Heart left ventricle (tissue), 16 donors: ENCODE results near the gene MSX2. TPM values are rescaled to one million over a fixed set of nuclear protein-coding genes. Genes with fewer than 3 reads are reported as not detected.

Experiments used
- ATAC-seq, 4 donors: fragments of 200-7000 bp; cut with Tn5 transposase; one replicate each; pipeline ENCODE4 v1.9.1; 2020 to 2022; ENCODE audit warnings: moderate library complexity in 4 of 4, mild to moderate bottlenecking in 3 of 4, moderate number of reproducible peaks in 1 of 4
- DNase-seq, 5 donors: peaks; one replicate each; pipeline ENCODE4 v3.0.0-alpha.2; 2020
- H3K27ac ChIP-seq, 12 donors: fragments of 200-600 bp; sonication (generic) in 4 of 12; one replicate each; pipeline versions ENCODE4 v1.5.0 to v1.8.0; 2016 to 2022; ENCODE audit warnings: mild to moderate bottlenecking in 2 of 12
- H3K27me3 ChIP-seq, 9 donors: fragments of 200-600 bp; sonication (generic) in 2 of 9; one replicate each; pipeline versions ENCODE4 v1.5.1 to v1.8.0; 2016 to 2022; ENCODE audit warnings: mild to moderate bottlenecking in 3 of 9
- H3K36me3 ChIP-seq, 9 donors: fragments of 200-600 bp; sonication (generic) in 2 of 9; one replicate each; pipeline versions ENCODE4 v1.5.0 to v1.8.0; 2018 to 2022; ENCODE audit warnings: mild to moderate bottlenecking in 2 of 9
- H3K4me1 ChIP-seq, 12 donors: fragments of 200-600 bp; sonication (generic) in 4 of 12; one replicate each; pipeline versions ENCODE4 v1.5.0 to v1.8.0; 2016 to 2022; ENCODE audit warnings: mild to moderate bottlenecking in 3 of 12
- H3K4me3 ChIP-seq, 12 donors: fragments of 200-600 bp; sonication (generic) in 4 of 12; one replicate each; pipeline versions ENCODE4 v1.5.0 to v1.8.0; 2017 to 2022; ENCODE audit warnings: mild to moderate bottlenecking in 9 of 12, moderate library complexity in 4 of 12
- H3K9me3 ChIP-seq, 12 donors: fragments of 200-600 bp; sonication (generic) in 4 of 12; one replicate each; pipeline versions ENCODE4 v1.5.0 to v1.8.0; 2016 to 2022; ENCODE audit warnings: mild to moderate bottlenecking in 1 of 12
- CTCF ChIP-seq, 12 donors: fragments of 200-600 bp; sonication (generic) in 4 of 12; IDR thresholded peaks; one replicate each; pipeline versions ENCODE4 v1.5.0 to v1.8.0; 2018 to 2022; ENCODE audit warnings: antibody characterized with exemption in 12 of 12, mild to moderate bottlenecking in 5 of 12
- POLR2A ChIP-seq, 2 donors: fragments of 450-650 bp; IDR thresholded peaks; one replicate each; pipeline ENCODE4 v1.6.1; 2017; ENCODE audit warnings: antibody characterized with exemption in 2 of 2, mild to moderate bottlenecking in 2 of 2, moderate library complexity in 2 of 2
- WGBS, 4 donors: extraction: QIAGEN DNeasy Blood & Tissue Kit in 2 of 4; methylation state at CpG; one replicate each; pipeline versions ENCODE4 v1.1.5 to v1.1.7; 2013 to 2018; 5-methylcytosine and 5-hydroxymethylcytosine counted together
- intact Hi-C, 10 donors: fragments of 100-400 bp; cut with DNase I; formaldehyde crosslinking; loops; one replicate each; pipeline versions ENCODE4 v1.11.1 to v1.14.2; 2022
- polyA plus RNA-seq, 2 donors: library from polyadenylated mRNA; stranded (reverse); fragments of 200-250 nt; gene quantifications; one replicate each; pipeline ENCODE4 v1.2.3, GENCODE V29; 2013
- total RNA-seq, 9 donors: library from RNA; depleted of rRNA in 2 of 9; stranded (reverse); fragments of >200 nt in 2 of 9; fragmentation: NEBNext Ultra II Directional in 3 of 9; extraction: Animal tissue kit (Norgen Biotek cat#: 25700) in 3 of 9; gene quantifications; one replicate each; pipeline versions ENCODE4 v1.1.0 to v1.2.4, GENCODE V29; 2016 to 2023
- donor health status: ischemic (EF 13 %, LVEDD 7.1; RV severe dilation, severe dysfunction).
- donor health status: healthy with polysubstance abuse.
- donor health status: DM: no; HTN: yes; CAD: no.
- donor health status: DM: no; HTN: no; CAD: no.
- donor health status: ischemic (EF 25% LVEDD 6.9; RV normal size, moderate dysfunction).
- donor health status: ischemic (EF 25% LVEDD 5.7; RV mildly dilated, moderate dysfunction).
- donor health status: healthy.
- donor health status: DM: yes; HTN: yes; CAD: no.
- donor health status: ischemic (EF 35%, LVEDD 5.7; RV mildly dilated, moderate dysfunction).
- donor health status: nonischemic (EF 11% LVEDD 7.7; RV severe dilation, severe dysfunction).
- donor health status: DM: yes; HTN: yes; CAD: no.
- donor health status: PGD.
- donor health status: ischemic (EF 29% LVEDD 5.4; RV normal size, mild dysfunction).
- donor health status: nonischemic (EF 23%, LVEDD 6.1; RV moderate dilation, normal function).

Gene MSX2
- total and polyA plus RNA-seq, 11 donors, result 0.73 to 5.3 (median 1.6) TPM

- Histone ChIP-seq H3K27ac (no peak overlapping the region), H3K4me1 (no peaks in the 10 kb centered on the region), H3K4me3 (no peak overlapping the region), H3K9me3 (no peaks in the 10 kb centered on the region), H3K27me3 (peaks cover 0 to 72% (median 7%) of the 10 kb centered on the region in 9 donors), H3K36me3 (no peaks in the 10 kb centered on the region)
- TF ChIP-seq CTCF (IDR thresholded peaks at IDR 0.05), result no peak
- DNase-seq, result no peak
- intact Hi-C loops, result no loop called here
- WGBS, 4 donors, result 62 to 70% (median 66%) methylated on average over 20 of the region's 20 CpGs
- no peak for ATAC-seq
Measured at GRCh38 chr5:174708476-174709207, 15.7 kb upstream of the MSX2 start.

GRCh38 chr5:174714751-174715150, 9.6 kb upstream of the MSX2 start:
- TF ChIP-seq CTCF (IDR thresholded peaks at IDR 0.05) (no peak), POLR2A (IDR thresholded peaks at IDR 0.05) (no peak)
- no peak overlapping the region for H3K4me3 ChIP-seq
- intact Hi-C loops, result no loop called here
- ATAC-seq (no peak), DNase-seq (no peak)
- no peak overlapping the region for H3K27ac ChIP-seq
- no peaks in the 10 kb centered on the region for H3K9me3 ChIP-seq
- no peaks in the 10 kb centered on the region for H3K4me1 ChIP-seq
- H3K36me3 ChIP-seq, result no peaks in the 10 kb centered on the region
- H3K27me3 ChIP-seq, result peaks cover 8 to 93% (median 33%) of the 10 kb centered on the region in 9 donors

GRCh38 chr5:174715804-174716203, 8.6 kb upstream of the MSX2 start:
- Histone ChIP-seq H3K36me3 (no peaks in the 10 kb centered on the region), H3K27me3 (peaks cover 16 to 93% (median 43%) of the 10 kb centered on the region in 9 donors), H3K4me1 (peaks cover 0 to 6% (median 0%) of the 10 kb centered on the region in 12 donors), H3K27ac (no peak overlapping the region), H3K9me3 (no peaks in the 10 kb centered on the region), H3K4me3 (no peak overlapping the region)
- DNase-seq, result no peak
- no peak for TF ChIP-seq POLR2A (IDR thresholded peaks at IDR 0.05)
- TF ChIP-seq CTCF (IDR thresholded peaks at IDR 0.05), result no peak
- intact Hi-C loops, result no loop called here
- no peak for ATAC-seq
- 57 to 70% (median 65%) methylated on average over 3 of the region's 3 CpGs for WGBS, 4 donors

GRCh38 chr5:174717826-174718455, 6.4 kb upstream of the MSX2 start:
- TF ChIP-seq CTCF (IDR thresholded peaks at IDR 0.05), result no peak
- TF ChIP-seq POLR2A (IDR thresholded peaks at IDR 0.05), result no peak
- no peak for ATAC-seq
- H3K9me3 ChIP-seq, result no peaks in the 10 kb centered on the region
- no peak overlapping the region for H3K27ac ChIP-seq
- WGBS, 4 donors, result 17 to 28% (median 22%) methylated on average over 5 of the region's 5 CpGs
- DNase-seq, result no peak
- H3K4me3 ChIP-seq, result no peak overlapping the region
- intact Hi-C loops, result no loop called here
- H3K36me3 ChIP-seq, result no peaks in the 10 kb centered on the region
- peaks cover 29 to 97% (median 64%) of the 10 kb centered on the region in 9 donors for H3K27me3 ChIP-seq
- H3K4me1 ChIP-seq, result peaks cover 0 to 14% (median 1%) of the 10 kb centered on the region in 12 donors
